Right lobe of liver (tissue), 4 donors: ENCODE results near the gene FUT1.

ENCODE experiments used
- POLR2A ChIP-seq: fragments of 450-650 bp; IDR thresholded peaks from one replicate; pipeline ENCODE4 v1.6.1; 2017; ENCODE audit warnings: antibody characterized with exemption, mild to moderate bottlenecking
- TF ChIP-seq, protein P1 (sequence below), 4 donors: fragments of 200-600 bp in 3 of 4; fragments of 450-650 bp in 1 of 4; IDR thresholded peaks; one replicate each; pipeline versions ENCODE4 v1.5.1 to v1.8.0; 2016 to 2022; ENCODE audit warnings: antibody characterized with exemption in 4 of 4, mild to moderate bottlenecking in 2 of 4
- donor health status: DM: no; HTN: no; CAD: no.
- donor health status: DM: no; HTN: no; CAD: no.
- donor health status: DM: no; HTN: yes; CAD: no.

DNA sequence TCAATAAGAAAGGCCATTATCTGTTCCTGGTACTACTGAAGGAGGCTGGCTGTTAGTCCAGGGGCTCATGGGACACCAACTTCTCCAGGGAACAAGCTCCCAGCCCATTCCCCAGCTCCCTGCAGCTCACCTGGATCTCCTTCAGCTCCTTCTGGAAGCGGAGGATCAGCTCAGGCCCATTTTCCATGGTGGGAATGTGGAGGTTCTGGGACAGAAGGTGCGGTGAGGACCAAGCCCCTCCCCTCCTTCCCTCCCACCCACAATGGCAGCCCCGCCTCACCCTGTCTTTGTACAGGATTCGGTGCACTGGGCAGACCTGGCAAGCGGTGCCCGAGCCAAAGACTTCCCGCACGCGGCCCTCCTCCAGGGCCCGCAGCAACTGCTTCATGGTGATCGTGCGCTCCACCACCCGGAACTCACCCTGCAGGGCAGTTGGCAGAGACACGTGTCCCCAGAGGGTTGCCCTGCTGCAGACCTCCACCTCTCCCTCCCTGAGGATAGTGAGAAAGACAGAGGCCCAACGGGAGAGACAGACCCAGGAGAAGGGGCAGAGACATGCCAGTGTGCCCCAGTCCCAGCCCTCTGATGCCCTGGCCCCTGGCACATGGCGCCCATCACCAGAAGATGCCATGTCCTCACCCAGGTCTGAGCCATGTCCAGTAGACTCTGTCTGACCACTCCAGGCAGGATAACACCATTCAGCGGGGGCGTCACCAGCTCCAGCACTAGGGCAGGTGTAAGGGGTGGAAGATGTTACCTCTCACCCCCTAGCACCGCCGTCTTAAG, 44.0 kb upstream of the FUT1 start:
- no peak for TF ChIP-seq POLR2A
- TF ChIP-seq, protein P1, sequence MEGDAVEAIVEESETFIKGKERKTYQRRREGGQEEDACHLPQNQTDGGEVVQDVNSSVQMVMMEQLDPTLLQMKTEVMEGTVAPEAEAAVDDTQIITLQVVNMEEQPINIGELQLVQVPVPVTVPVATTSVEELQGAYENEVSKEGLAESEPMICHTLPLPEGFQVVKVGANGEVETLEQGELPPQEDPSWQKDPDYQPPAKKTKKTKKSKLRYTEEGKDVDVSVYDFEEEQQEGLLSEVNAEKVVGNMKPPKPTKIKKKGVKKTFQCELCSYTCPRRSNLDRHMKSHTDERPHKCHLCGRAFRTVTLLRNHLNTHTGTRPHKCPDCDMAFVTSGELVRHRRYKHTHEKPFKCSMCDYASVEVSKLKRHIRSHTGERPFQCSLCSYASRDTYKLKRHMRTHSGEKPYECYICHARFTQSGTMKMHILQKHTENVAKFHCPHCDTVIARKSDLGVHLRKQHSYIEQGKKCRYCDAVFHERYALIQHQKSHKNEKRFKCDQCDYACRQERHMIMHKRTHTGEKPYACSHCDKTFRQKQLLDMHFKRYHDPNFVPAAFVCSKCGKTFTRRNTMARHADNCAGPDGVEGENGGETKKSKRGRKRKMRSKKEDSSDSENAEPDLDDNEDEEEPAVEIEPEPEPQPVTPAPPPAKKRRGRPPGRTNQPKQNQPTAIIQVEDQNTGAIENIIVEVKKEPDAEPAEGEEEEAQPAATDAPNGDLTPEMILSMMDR (IDR thresholded peaks at IDR 0.05): no peak
